DOHH2 (cell line): ENCODE results near the gene LMOD1.
A peak's percentile ranks its signal among the peaks of the same experiment; 100 is the strongest.

ENCODE experiments used
- H3F3A ChIP-seq: fragments of 200-600 bp; sonication (generic), shearing (Covaris generic); 2 replicates; pipeline ENCODE4 v1.6.0; 2016; ENCODE audit warnings: antibody characterized with exemption, mild to moderate bottlenecking; ENCODE audit not compliant: control insufficient read depth, insufficient read depth
- H3K27ac ChIP-seq: fragments of 200-600 bp; sonication (generic); 2 replicates; pipeline ENCODE4 v1.5.1; 2014; ENCODE audit warnings: low read depth, mild to moderate bottlenecking, low read length, moderate library complexity
- H3K27me3 ChIP-seq: fragments of 200-600 bp; sonication (generic); 2 replicates; pipeline ENCODE4 v1.6.1; 2014; ENCODE audit warnings: mild to moderate bottlenecking, low read length, mixed read lengths; ENCODE audit not compliant: control insufficient read depth
- H3K36me3 ChIP-seq: fragments of 200-600 bp; sonication (generic); 2 replicates; pipeline ENCODE4 v1.6.1; 2014; ENCODE audit warnings: mild to moderate bottlenecking, low read length, moderate library complexity, mixed read lengths; ENCODE audit not compliant: control insufficient read depth
- H3K4me1 ChIP-seq: fragments of 200-600 bp; sonication (generic); 2 replicates; pipeline ENCODE4 v1.6.1; 2014; ENCODE audit warnings: mild to moderate bottlenecking, low read length, mixed read lengths; ENCODE audit not compliant: control insufficient read depth
- H3K4me2 ChIP-seq: fragments of 200-600 bp; sonication (generic); 2 replicates; pipeline ENCODE4 v1.6.0; 2014; ENCODE audit warnings: mild to moderate bottlenecking, low read length, moderate library complexity
- H3K4me3 ChIP-seq: fragments of 200-600 bp; sonication (generic); 2 replicates; pipeline ENCODE4 v1.5.1; 2014; ENCODE audit warnings: mild to moderate bottlenecking, low read length, mixed read lengths
- H3K79me2 ChIP-seq: fragments of 200-600 bp; sonication (generic); 2 replicates; pipeline ENCODE4 v1.6.1; 2014; ENCODE audit warnings: mild to moderate bottlenecking, low read length, mixed read lengths; ENCODE audit not compliant: control insufficient read depth
- H3K9me2 ChIP-seq: fragments of 200-600 bp; sonication (generic); replicated peaks from 2 replicates; pipeline ENCODE4 v1.6.1; 2014; ENCODE audit warnings: mild to moderate bottlenecking, low read length, mixed read lengths; ENCODE audit not compliant: control insufficient read depth
- H3K9me3 ChIP-seq: fragments of 200-600 bp; sonication (generic); 2 replicates; pipeline ENCODE4 v1.6.1; 2014; ENCODE audit warnings: antibody characterized with exemption, low read length, mixed read lengths; ENCODE audit not compliant: control insufficient read depth, insufficient read depth
- H4K20me1 ChIP-seq: fragments of 200-600 bp; sonication (generic); 2 replicates; pipeline ENCODE4 v1.6.0; 2014; ENCODE audit warnings: low read depth, mild to moderate bottlenecking, antibody characterized with exemption, low read length, moderate library complexity; ENCODE audit not compliant: control insufficient read depth, insufficient read depth
- EZH2phosphoT487 ChIP-seq: fragments of 200-600 bp; sonication (generic); IDR thresholded peaks from 2 replicates; pipeline ENCODE4 v1.6.1; 2017; ENCODE audit warnings: borderline replicate concordance, mild to moderate bottlenecking, antibody characterized with exemption, low read length, moderate library complexity, mixed read lengths
- TF ChIP-seq, protein P1 (sequence below): fragments of 200-600 bp; sonication (generic); IDR thresholded peaks from one replicate; pipeline ENCODE4 v1.5.1; 2014; ENCODE audit warnings: antibody characterized with exemption, mild to moderate bottlenecking, low read depth, low read length; ENCODE audit not compliant: poor library complexity, severe bottlenecking

Gene LMOD1

DNA sequence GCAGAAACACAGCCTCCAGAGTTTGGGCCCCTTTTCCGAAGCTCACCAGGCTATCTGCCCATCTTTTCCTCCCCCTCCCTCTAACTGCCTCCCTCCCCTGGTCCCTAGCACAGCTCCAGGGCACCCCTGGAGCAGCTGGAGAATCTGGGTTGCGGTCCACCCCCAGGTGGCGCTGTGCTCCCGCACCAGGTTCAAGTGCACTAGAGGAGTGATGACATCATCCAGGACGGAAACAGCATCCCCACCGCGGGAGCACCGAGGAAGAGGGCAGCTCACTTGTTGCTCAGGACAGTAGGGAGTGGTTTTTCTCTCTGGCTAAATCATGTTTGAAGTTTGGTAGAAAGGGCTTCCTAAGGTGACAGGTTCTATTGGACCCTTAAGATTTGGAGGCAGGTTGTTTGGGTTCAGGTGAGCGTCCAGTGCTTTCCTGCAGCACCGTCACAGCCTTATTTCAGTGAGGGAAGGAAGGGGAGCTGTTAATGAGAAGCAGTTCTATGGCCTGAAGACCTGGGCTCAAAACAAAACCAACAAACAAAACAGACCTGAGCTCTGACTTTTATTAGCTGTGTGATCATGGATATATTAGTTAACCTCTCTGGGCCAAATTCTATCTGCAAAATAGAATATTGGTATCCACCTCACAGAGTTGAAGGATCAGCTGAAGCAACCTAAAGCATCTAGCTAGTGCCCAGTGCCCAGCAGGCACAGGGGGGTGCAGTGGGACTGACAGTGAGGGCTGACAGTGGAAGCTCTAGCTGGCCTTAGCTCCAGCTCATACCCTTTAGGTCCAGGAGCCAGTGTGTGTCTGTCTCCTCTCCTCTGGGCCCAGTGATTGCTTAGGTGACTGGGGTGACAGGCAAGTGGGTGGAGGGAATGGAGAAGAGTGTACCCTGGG, 50.2 kb downstream of the LMOD1 start:
- H4K20me1 ChIP-seq: no peaks in the 10 kb centered on the region
- no peak overlapping the region for H3K27ac ChIP-seq
- H3F3A ChIP-seq: no peaks in the 10 kb centered on the region
- H3K9me2 ChIP-seq: no peaks in the 10 kb centered on the region
- H3K27me3 ChIP-seq: peaks cover 6% of the 10 kb centered on the region; the same call in 1 of the 2 replicates
- TF ChIP-seq, protein P1, sequence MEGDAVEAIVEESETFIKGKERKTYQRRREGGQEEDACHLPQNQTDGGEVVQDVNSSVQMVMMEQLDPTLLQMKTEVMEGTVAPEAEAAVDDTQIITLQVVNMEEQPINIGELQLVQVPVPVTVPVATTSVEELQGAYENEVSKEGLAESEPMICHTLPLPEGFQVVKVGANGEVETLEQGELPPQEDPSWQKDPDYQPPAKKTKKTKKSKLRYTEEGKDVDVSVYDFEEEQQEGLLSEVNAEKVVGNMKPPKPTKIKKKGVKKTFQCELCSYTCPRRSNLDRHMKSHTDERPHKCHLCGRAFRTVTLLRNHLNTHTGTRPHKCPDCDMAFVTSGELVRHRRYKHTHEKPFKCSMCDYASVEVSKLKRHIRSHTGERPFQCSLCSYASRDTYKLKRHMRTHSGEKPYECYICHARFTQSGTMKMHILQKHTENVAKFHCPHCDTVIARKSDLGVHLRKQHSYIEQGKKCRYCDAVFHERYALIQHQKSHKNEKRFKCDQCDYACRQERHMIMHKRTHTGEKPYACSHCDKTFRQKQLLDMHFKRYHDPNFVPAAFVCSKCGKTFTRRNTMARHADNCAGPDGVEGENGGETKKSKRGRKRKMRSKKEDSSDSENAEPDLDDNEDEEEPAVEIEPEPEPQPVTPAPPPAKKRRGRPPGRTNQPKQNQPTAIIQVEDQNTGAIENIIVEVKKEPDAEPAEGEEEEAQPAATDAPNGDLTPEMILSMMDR: peak; percentile 98
- TF ChIP-seq EZH2phosphoT487: no peak
- peak overlapping the region; percentile 58 for H3K4me2 ChIP-seq
- H3K4me3 ChIP-seq: peak overlapping the region; percentile 33
- no peaks in the 10 kb centered on the region for H3K36me3 ChIP-seq
- no peaks in the 10 kb centered on the region for H3K9me3 ChIP-seq
- H3K79me2 ChIP-seq: no peaks in the 10 kb centered on the region
- peaks cover 9% of the 10 kb centered on the region for H3K4me1 ChIP-seq

DNA sequence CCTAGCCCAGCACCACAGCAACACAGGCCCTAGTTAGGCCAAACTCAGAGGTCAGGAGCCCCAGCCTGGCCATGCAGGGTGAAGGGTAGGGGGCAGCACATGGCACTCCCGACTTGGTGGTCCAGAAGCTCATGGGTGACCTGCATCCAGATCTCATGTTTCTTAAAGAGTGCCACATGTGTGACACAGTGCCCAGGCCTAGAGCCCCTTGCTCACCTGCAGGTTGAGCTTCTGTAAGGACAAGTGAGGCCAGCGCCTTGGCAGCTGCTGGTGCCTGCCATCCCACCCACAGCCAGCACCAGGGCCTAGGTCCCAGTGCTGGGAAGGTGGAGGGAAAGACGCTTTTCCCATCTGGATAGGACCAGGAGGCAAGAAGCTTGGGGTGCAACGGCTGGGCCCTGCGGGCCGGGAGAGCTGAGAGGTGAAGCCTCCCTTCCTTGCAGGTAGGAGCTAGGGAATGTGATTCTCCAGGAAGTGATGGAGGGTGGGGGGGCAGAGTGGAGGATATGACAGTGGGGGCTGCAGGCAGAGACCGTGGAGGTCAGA, 51.2 kb downstream of the LMOD1 start:
- H3K27me3 ChIP-seq: peaks cover 13% of the 10 kb centered on the region; the same call in 1 of the 2 replicates
- H3K79me2 ChIP-seq: no peaks in the 10 kb centered on the region
- no peaks in the 10 kb centered on the region for H4K20me1 ChIP-seq
- H3K9me3 ChIP-seq: no peaks in the 10 kb centered on the region
- H3K4me3 ChIP-seq: no peak overlapping the region
- no peak overlapping the region for H3K27ac ChIP-seq
- TF ChIP-seq EZH2phosphoT487: no peak
- TF ChIP-seq, protein P1: no peak
- H3F3A ChIP-seq: no peaks in the 10 kb centered on the region
- no peak overlapping the region for H3K4me2 ChIP-seq
- H3K9me2 ChIP-seq: no peaks in the 10 kb centered on the region
- peaks cover 9% of the 10 kb centered on the region for H3K4me1 ChIP-seq
- no peaks in the 10 kb centered on the region for H3K36me3 ChIP-seq

GRCh38 chr1:201894343-201895119, 51.8 kb downstream of the LMOD1 start:
- Histone ChIP-seq H3K27me3 (peaks cover 15% of the 10 kb centered on the region; the same call in 1 of the 2 replicates), H3K27ac (no peak overlapping the region), H3K36me3 (no peaks in the 10 kb centered on the region), H3F3A (no peaks in the 10 kb centered on the region), H3K4me2 (no peak overlapping the region), H3K79me2 (no peaks in the 10 kb centered on the region), H3K4me1 (peaks cover 9% of the 10 kb centered on the region), H3K9me2 (no peaks in the 10 kb centered on the region), H3K4me3 (no peak overlapping the region), H4K20me1 (no peaks in the 10 kb centered on the region), H3K9me3 (no peaks in the 10 kb centered on the region)
- no peak for TF ChIP-seq EZH2phosphoT487
- TF ChIP-seq, protein P1: no peak
